ENCODE results near the gene PODXL. TPM values are rescaled to one million over a fixed set of nuclear protein-coding genes. Genes with fewer than 3 reads are reported as not detected.

Gene PODXL
- total and polyA plus RNA-seq, 2 donors (not counting 3 experiments of a cell fraction or from before 2014, with no cell fraction given), result 86.4 to 156 TPM

- DNase-seq (ENCODE audit: low read depth, low spot score) (no peak), FAIRE-seq (no peak)
- Histone ChIP-seq H3K9me3 (replicated peaks; ENCODE audit: control insufficient read depth, insufficient read depth, low read length) (no peaks in the 10 kb centered on the region), H3K9ac (replicated peaks; ENCODE audit: extremely low read depth, insufficient read depth, low read length) (no peak overlapping the region), H2AFZ (ENCODE audit: low read depth, low read length) (no peak overlapping the region), H3K27ac (ENCODE audit: insufficient read depth, low read depth, low read length) (no peak overlapping the region), H3K79me2 (ENCODE audit: control insufficient read depth, insufficient read depth, low read length) (peaks cover 11% of the 10 kb centered on the region), H3K36me3 (ENCODE audit: control insufficient read depth in 2 of 2, extremely low read depth in 1 of 2, insufficient read depth in 2 of 2, low read length in 2 of 2) (peaks cover 11 to 26% of the 10 kb centered on the region in 2 experiments), H3K9me1 (replicated peaks; ENCODE audit: control insufficient read depth, extremely low read depth, insufficient read depth, low read length) (no peaks in the 10 kb centered on the region), H3K4me1 (ENCODE audit: control insufficient read depth, extremely low read depth, insufficient read depth, low read length) (peaks cover 8% of the 10 kb centered on the region), H3K4me2 (ENCODE audit: insufficient read depth, low read length) (no peak overlapping the region), H3K4me3 (replicated peaks in 1 of 3; ENCODE audit: insufficient read depth in 1 of 3, low read depth in 1 of 3, low read length in 3 of 3) (no peak overlapping the region), H4K20me1 (replicated peaks; ENCODE audit: control insufficient read depth, extremely low read depth, insufficient read depth, low read length) (no peaks in the 10 kb centered on the region), H3K27me3 (ENCODE audit: control insufficient read depth in 2 of 2, insufficient read depth in 2 of 2, low read length in 2 of 2) (no peaks in the 10 kb centered on the region)
- ChIA-PET CTCF (interaction anchor here (1.0 to 1.2 kb wide), 5 partner anchors 9 to 41 kb away, joined by 3 to 6 read pairs (median 3); no protein-coding TSS in a partner anchor), POLR2A (no interaction called here)
- dilution Hi-C loops (cut with MboI; ENCODE audit: extremely low pct_ligation_motif_present, low sequenced_read_pairs) (no loop called here), intact Hi-C loops (cut with micrococcal nuclease) (no loop called here)
- no TSS peak for BruUV-seq (replicated peaks)
- no peak for TF ChIP-seq CTCF (IDR thresholded peaks at IDR 0.05; ENCODE audit: extremely low read depth in 1 of 2, insufficient read depth in 1 of 2, low read depth in 1 of 2, low read length in 2 of 2)
- TF ChIP-seq MYC (IDR thresholded peaks at IDR 0.05; ENCODE audit: low read depth, low read length), result no peak
- no peak for TF ChIP-seq FOS (IDR thresholded peaks at IDR 0.05; ENCODE audit: borderline replicate concordance, insufficient read depth, low read length)
- no peak for TF ChIP-seq EZH2 (IDR thresholded peaks at IDR 0.05; ENCODE audit: borderline replicate concordance, low read depth, low read length, severe bottlenecking)
- no peak for TF ChIP-seq POLR2A (IDR thresholded peaks at IDR 0.05; ENCODE audit: low read depth, low read length)
- TF ChIP-seq JUN (IDR thresholded peaks at IDR 0.05; ENCODE audit: borderline replicate concordance, insufficient read depth, insufficient read length, low read depth), result no peak
- TF ChIP-seq MAX (IDR thresholded peaks at IDR 0.05; ENCODE audit: insufficient read depth, insufficient read length), result no peak
- TF ChIP-seq POLR2AphosphoS5 (IDR thresholded peaks at IDR 0.05; ENCODE audit: insufficient read depth, low read depth, low read length), result no peak
- TF ChIP-seq GATA2 (IDR thresholded peaks at IDR 0.05; ENCODE audit: insufficient read depth, insufficient read length, low read depth, low read length), result no peak
Measured at GRCh38 chr7:131504157-131504899, 52.1 kb downstream of the PODXL start.

Data from endothelial cell of umbilical vein (primary cell).